HL-60 (cell line): ENCODE measurements around the gene SDHC.

Experiments used
- DNase-seq, 2 experiments: peaks; one replicate each; pipeline ENCODE4 v3.0.0-alpha.2; 2010 to 2020; ENCODE audit warnings: low read depth in 1 of 2, low spot score in 1 of 2
- H3K27ac ChIP-seq: fragments of 250-450 bp; sonication (Bioruptor Pico); replicated peaks from 2 replicates; pipeline ENCODE4 v1.5.1; 2020; ENCODE audit warnings: mild to moderate bottlenecking, moderate library complexity
- H3K27me3 ChIP-seq: fragments of 250-450 bp; sonication (Bioruptor Pico); 2 replicates; pipeline ENCODE4 v1.5.1; 2021; ENCODE audit warnings: mild to moderate bottlenecking, moderate library complexity; ENCODE audit not compliant: insufficient read depth, poor library complexity, severe bottlenecking
- H3K4me3 ChIP-seq: replicated peaks from 2 replicates; pipeline ENCODE4 v1.5.1; 2011; ENCODE audit warnings: mild to moderate bottlenecking, control low read depth, low read length; ENCODE audit not compliant: insufficient read depth
- GABPA ChIP-seq: IDR thresholded peaks from 2 replicates; pipeline ENCODE4 v1.6.1; 2012; ENCODE audit warnings: low read depth
- POLR2AphosphoS5 ChIP-seq: IDR thresholded peaks from 2 replicates; pipeline ENCODE4 v1.6.1; 2012; ENCODE audit warnings: low read depth
- SPI1 ChIP-seq: IDR thresholded peaks from 2 replicates; pipeline ENCODE4 v1.6.1; 2012; ENCODE audit warnings: low read depth, mild to moderate bottlenecking, borderline replicate concordance
- TF ChIP-seq, protein P1 (sequence below): IDR thresholded peaks from one replicate; pipeline ENCODE4 v1.5.1; 2011; ENCODE audit warnings: low read length, control low read depth, inconsistent platforms; ENCODE audit not compliant: insufficient read depth
- TF ChIP-seq, protein P2 (sequence below): IDR thresholded peaks from 2 replicates; pipeline ENCODE4 v1.6.1; 2012; ENCODE audit warnings: low read depth; ENCODE audit not compliant: insufficient replicate concordance

SDHC gene

DNA sequence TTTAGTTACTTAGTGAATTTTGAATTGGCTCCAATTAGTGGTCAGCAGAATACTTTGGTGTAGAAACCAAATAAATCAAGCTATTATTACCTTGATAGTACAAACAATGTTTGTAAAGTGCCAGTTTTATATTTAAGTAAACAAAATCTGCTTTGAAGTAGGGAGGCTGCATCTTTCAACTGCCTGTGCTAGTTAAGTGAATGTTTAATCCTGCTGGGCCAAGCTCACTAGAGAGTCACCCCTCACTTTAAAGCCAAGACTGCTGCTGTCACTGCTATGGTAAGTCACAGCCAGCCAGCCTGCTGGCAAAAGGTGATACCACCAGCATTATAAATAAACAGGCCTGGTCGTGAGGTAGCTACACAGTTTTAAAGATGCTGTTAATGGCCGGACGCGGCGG is 63.8 kb downstream of the SDHC start:
- DNase-seq: no peak
- Histone ChIP-seq H3K4me3 (no peak overlapping the region), H3K27me3 (no peaks in the 10 kb centered on the region), H3K27ac (no peak overlapping the region)
- TF ChIP-seq SPI1: no peak
- TF ChIP-seq, protein P1, sequence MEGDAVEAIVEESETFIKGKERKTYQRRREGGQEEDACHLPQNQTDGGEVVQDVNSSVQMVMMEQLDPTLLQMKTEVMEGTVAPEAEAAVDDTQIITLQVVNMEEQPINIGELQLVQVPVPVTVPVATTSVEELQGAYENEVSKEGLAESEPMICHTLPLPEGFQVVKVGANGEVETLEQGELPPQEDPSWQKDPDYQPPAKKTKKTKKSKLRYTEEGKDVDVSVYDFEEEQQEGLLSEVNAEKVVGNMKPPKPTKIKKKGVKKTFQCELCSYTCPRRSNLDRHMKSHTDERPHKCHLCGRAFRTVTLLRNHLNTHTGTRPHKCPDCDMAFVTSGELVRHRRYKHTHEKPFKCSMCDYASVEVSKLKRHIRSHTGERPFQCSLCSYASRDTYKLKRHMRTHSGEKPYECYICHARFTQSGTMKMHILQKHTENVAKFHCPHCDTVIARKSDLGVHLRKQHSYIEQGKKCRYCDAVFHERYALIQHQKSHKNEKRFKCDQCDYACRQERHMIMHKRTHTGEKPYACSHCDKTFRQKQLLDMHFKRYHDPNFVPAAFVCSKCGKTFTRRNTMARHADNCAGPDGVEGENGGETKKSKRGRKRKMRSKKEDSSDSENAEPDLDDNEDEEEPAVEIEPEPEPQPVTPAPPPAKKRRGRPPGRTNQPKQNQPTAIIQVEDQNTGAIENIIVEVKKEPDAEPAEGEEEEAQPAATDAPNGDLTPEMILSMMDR: no peak
- no peak for TF ChIP-seq GABPA
- TF ChIP-seq, protein P2, sequence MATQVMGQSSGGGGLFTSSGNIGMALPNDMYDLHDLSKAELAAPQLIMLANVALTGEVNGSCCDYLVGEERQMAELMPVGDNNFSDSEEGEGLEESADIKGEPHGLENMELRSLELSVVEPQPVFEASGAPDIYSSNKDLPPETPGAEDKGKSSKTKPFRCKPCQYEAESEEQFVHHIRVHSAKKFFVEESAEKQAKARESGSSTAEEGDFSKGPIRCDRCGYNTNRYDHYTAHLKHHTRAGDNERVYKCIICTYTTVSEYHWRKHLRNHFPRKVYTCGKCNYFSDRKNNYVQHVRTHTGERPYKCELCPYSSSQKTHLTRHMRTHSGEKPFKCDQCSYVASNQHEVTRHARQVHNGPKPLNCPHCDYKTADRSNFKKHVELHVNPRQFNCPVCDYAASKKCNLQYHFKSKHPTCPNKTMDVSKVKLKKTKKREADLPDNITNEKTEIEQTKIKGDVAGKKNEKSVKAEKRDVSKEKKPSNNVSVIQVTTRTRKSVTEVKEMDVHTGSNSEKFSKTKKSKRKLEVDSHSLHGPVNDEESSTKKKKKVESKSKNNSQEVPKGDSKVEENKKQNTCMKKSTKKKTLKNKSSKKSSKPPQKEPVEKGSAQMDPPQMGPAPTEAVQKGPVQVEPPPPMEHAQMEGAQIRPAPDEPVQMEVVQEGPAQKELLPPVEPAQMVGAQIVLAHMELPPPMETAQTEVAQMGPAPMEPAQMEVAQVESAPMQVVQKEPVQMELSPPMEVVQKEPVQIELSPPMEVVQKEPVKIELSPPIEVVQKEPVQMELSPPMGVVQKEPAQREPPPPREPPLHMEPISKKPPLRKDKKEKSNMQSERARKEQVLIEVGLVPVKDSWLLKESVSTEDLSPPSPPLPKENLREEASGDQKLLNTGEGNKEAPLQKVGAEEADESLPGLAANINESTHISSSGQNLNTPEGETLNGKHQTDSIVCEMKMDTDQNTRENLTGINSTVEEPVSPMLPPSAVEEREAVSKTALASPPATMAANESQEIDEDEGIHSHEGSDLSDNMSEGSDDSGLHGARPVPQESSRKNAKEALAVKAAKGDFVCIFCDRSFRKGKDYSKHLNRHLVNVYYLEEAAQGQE: no peak
- no peak for TF ChIP-seq POLR2AphosphoS5

DNA sequence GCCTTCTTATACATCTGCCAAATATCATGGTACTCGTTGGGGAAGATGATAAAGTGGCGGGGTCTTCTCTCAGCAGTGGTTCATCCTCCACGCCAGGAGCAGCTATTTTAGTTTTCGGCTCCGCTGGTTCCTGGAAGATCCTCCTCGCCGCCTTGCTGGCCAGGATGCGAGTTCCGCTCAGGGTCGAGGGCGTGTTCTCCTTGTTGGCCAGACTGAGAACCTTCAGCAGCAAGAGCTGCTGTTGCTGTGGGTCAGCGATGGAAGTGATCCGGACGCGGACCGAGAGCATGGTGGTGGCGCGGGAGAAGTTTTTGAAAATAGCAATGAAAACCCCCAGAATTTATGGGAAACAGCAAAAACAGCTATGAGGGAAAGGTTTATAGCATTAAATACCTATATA is 64.9 kb downstream of the SDHC start:
- H3K4me3 ChIP-seq: no peak overlapping the region
- DNase-seq: no peak
- TF ChIP-seq GABPA (no peak), POLR2AphosphoS5 (no peak), SPI1 (no peak)
- TF ChIP-seq, protein P1: no peak
- TF ChIP-seq, protein P2: no peak
- no peaks in the 10 kb centered on the region for H3K27me3 ChIP-seq
- no peak overlapping the region for H3K27ac ChIP-seq

DNA sequence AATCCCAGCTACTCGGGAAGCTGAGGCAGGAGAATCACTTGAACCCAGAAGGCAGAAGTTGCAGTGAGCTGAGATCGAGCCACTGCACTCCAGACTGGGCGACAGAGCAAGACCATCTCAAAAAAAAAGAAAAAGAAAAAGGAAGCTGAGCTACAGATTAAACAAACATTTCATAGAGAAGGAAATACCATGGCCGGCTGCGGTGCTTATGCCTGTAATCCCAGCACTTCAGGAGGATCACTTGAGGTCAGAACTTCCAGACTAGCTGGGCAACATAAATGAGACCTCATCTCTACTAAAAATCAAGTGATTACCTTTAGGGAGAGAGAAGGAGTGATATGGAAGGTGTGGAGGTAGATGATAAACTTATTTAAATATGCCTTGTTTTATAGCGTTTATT is 67.5 kb downstream of the SDHC start:
- Histone ChIP-seq H3K4me3 (no peak overlapping the region), H3K27ac (no peak overlapping the region), H3K27me3 (no peaks in the 10 kb centered on the region)
- no peak for DNase-seq
- TF ChIP-seq, protein P1: no peak
- no peak for TF ChIP-seq GABPA
- TF ChIP-seq POLR2AphosphoS5: no peak
- no peak for TF ChIP-seq SPI1
- TF ChIP-seq, protein P2: no peak
